ENCODE results near the gene RGS6.

Gene RGS6

GRCh38 chr14:72070458-72070857 is 138.2 kb downstream of the RGS6 start:
- no peak overlapping the region for H3K4me3 ChIP-seq (ENCODE audit: low read length)
- no peaks in the 10 kb centered on the region for H3K27me3 ChIP-seq (ENCODE audit: control insufficient read depth, low read length)
- H3F3A ChIP-seq (ENCODE audit: control insufficient read depth, insufficient read depth), result no peaks in the 10 kb centered on the region
- no peaks in the 10 kb centered on the region for H3K9me3 ChIP-seq (ENCODE audit: control insufficient read depth, insufficient read depth, low read length)
- no peaks in the 10 kb centered on the region for H3K79me2 ChIP-seq (ENCODE audit: control insufficient read depth, low read length)
- no peaks in the 10 kb centered on the region for H3K4me1 ChIP-seq (ENCODE audit: control insufficient read depth, low read length)
- TF ChIP-seq CTCF (IDR thresholded peaks at IDR 0.05; ENCODE audit: low read depth, low read length, poor library complexity, severe bottlenecking) (no peak), EZH2phosphoT487 (IDR thresholded peaks at IDR 0.05; ENCODE audit: borderline replicate concordance, low read length) (no peak)
- no peaks in the 10 kb centered on the region for H3K36me3 ChIP-seq (ENCODE audit: control insufficient read depth, low read length)
- no peaks in the 10 kb centered on the region for H4K20me1 ChIP-seq (ENCODE audit: control insufficient read depth, insufficient read depth, low read depth, low read length)
- H3K27ac ChIP-seq (ENCODE audit: low read depth, low read length), result no peak overlapping the region
- no peaks in the 10 kb centered on the region for H3K9me2 ChIP-seq (replicated peaks; ENCODE audit: control insufficient read depth, low read length)
- H3K4me2 ChIP-seq (ENCODE audit: low read length), result no peak overlapping the region

- no peaks in the 10 kb centered on the region for H3K9me2 ChIP-seq (replicated peaks; ENCODE audit: control insufficient read depth, low read length)
- H3K36me3 ChIP-seq (ENCODE audit: control insufficient read depth, low read length), result no peaks in the 10 kb centered on the region
- no peak overlapping the region for H3K4me3 ChIP-seq (ENCODE audit: low read length)
- H3K9me3 ChIP-seq (ENCODE audit: control insufficient read depth, insufficient read depth, low read length), result no peaks in the 10 kb centered on the region
- TF ChIP-seq CTCF (IDR thresholded peaks at IDR 0.05; ENCODE audit: low read depth, low read length, poor library complexity, severe bottlenecking), result no peak
- TF ChIP-seq EZH2phosphoT487 (IDR thresholded peaks at IDR 0.05; ENCODE audit: borderline replicate concordance, low read length), result no peak
- no peaks in the 10 kb centered on the region for H3K27me3 ChIP-seq (ENCODE audit: control insufficient read depth, low read length)
- H4K20me1 ChIP-seq (ENCODE audit: control insufficient read depth, insufficient read depth, low read depth, low read length), result no peaks in the 10 kb centered on the region
- H3F3A ChIP-seq (ENCODE audit: control insufficient read depth, insufficient read depth), result no peaks in the 10 kb centered on the region
- H3K4me2 ChIP-seq (ENCODE audit: low read length), result no peak overlapping the region
- H3K27ac ChIP-seq (ENCODE audit: low read depth, low read length), result no peak overlapping the region
- H3K79me2 ChIP-seq (ENCODE audit: control insufficient read depth, low read length), result no peaks in the 10 kb centered on the region
- H3K4me1 ChIP-seq (ENCODE audit: control insufficient read depth, low read length), result no peaks in the 10 kb centered on the region
These were observed 143.6 kb downstream of the RGS6 start for GRCh38 chr14:72075649-72076334.

- Histone ChIP-seq H4K20me1 (ENCODE audit: control insufficient read depth, insufficient read depth, low read depth, low read length) (no peaks in the 10 kb centered on the region), H3K4me1 (ENCODE audit: control insufficient read depth, low read length) (no peaks in the 10 kb centered on the region), H3K79me2 (ENCODE audit: control insufficient read depth, low read length) (no peaks in the 10 kb centered on the region), H3K4me3 (ENCODE audit: low read length) (no peak overlapping the region), H3K9me2 (replicated peaks; ENCODE audit: control insufficient read depth, low read length) (no peaks in the 10 kb centered on the region), H3K36me3 (ENCODE audit: control insufficient read depth, low read length) (no peaks in the 10 kb centered on the region), H3K4me2 (ENCODE audit: low read length) (no peak overlapping the region), H3K27ac (ENCODE audit: low read depth, low read length) (no peak overlapping the region), H3K9me3 (ENCODE audit: control insufficient read depth, insufficient read depth, low read length) (no peaks in the 10 kb centered on the region), H3K27me3 (ENCODE audit: control insufficient read depth, low read length) (no peaks in the 10 kb centered on the region), H3F3A (ENCODE audit: control insufficient read depth, insufficient read depth) (no peaks in the 10 kb centered on the region)
- TF ChIP-seq EZH2phosphoT487 (IDR thresholded peaks at IDR 0.05; ENCODE audit: borderline replicate concordance, low read length) (no peak), CTCF (IDR thresholded peaks at IDR 0.05; ENCODE audit: low read depth, low read length, poor library complexity, severe bottlenecking) (no peak)
These were observed 148.9 kb downstream of the RGS6 start for GRCh38 chr14:72081137-72081536.

All from DOHH2 (cell line).